ENCODE measurements around the gene C19orf67. TPM values are rescaled to one million over a fixed set of nuclear protein-coding genes. Genes with fewer than 3 reads are reported as not detected.
"Not testable (repeated sequence)": the region's sequence is repeated elsewhere in the genome, so short reads cannot be mapped to it uniquely, and the experiment has no call there.

C19orf67 gene
- total RNA-seq, 2 experiments from 2014 or later, result not detected

GRCh38 chr19:14056741-14057356 lies 28.7 kb downstream of the C19orf67 start:
- Mint-ChIP-seq H3K4me1 (peaks cover 12% of the 10 kb centered on the region), H3K36me3 (peaks cover 10% of the 10 kb centered on the region), H3K4me3 (peak overlapping the region; percentile 3), H3K9me3 (ENCODE audit: low read depth) (no peaks in the 10 kb centered on the region), H3K27me3 (peaks cover 45% of the 10 kb centered on the region), H3K27ac (no peak overlapping the region)
- ATAC-seq (no peak), DNase-seq (no peak)
- CTCF ChIA-PET, result interaction anchor here (0.7 to 7.5 kb wide), 16 partner anchors 8 to 195 kb away, joined by 3 to 118 read pairs (median 3); partner anchors contain the start of genes IL27RA, MISP3 and PRKACA

GRCh38 chr19:14056069-14056666 lies 29.4 kb downstream of the C19orf67 start:
- no peak for DNase-seq
- Mint-ChIP-seq H3K4me1 (peaks cover 12% of the 10 kb centered on the region), H3K36me3 (peaks cover 14% of the 10 kb centered on the region), H3K9me3 (ENCODE audit: low read depth) (no peaks in the 10 kb centered on the region), H3K4me3 (no peak overlapping the region), H3K27me3 (peaks cover 45% of the 10 kb centered on the region), H3K27ac (no peak overlapping the region)
- CTCF ChIA-PET, result interaction anchor here (0.9 to 7.5 kb wide), 7 partner anchors 8 to 181 kb away, joined by 3 to 118 read pairs (median 3); partner anchors contain the start of gene MISP3
- ATAC-seq, result no peak

GRCh38 chr19:14055396-14055795 lies 30.2 kb downstream of the C19orf67 start:
- no peaks in the 10 kb centered on the region for H3K9me3 Mint-ChIP-seq (ENCODE audit: low read depth)
- H3K4me1 Mint-ChIP-seq, result peaks cover 12% of the 10 kb centered on the region
- DNase-seq (no peak), ATAC-seq (no peak)
- H3K4me3 Mint-ChIP-seq, result no peak overlapping the region
- no peak overlapping the region for H3K27ac Mint-ChIP-seq
- CTCF ChIA-PET, result interaction anchor here (1.1 to 7.5 kb wide), 4 partner anchors 7 to 175 kb away, joined by 3 to 118 read pairs (median 25); partner anchors contain the start of gene MISP3
- peaks cover 42% of the 10 kb centered on the region for H3K27me3 Mint-ChIP-seq
- peaks cover 15% of the 10 kb centered on the region for H3K36me3 Mint-ChIP-seq

- ATAC-seq (no peak), DNase-seq (no peak)
- no peak overlapping the region for H3K4me3 Mint-ChIP-seq
- peaks cover 12% of the 10 kb centered on the region for H3K4me1 Mint-ChIP-seq
- no peak overlapping the region for H3K27ac Mint-ChIP-seq
- CTCF ChIA-PET, result interaction anchor here (0.8 to 1.2 kb wide), 5 partner anchors 11 to 183 kb away, joined by 3 read pairs; partner anchors contain the start of gene IL27RA
- no peaks in the 10 kb centered on the region for H3K9me3 Mint-ChIP-seq (ENCODE audit: low read depth)
- H3K36me3 Mint-ChIP-seq, result peaks cover 19% of the 10 kb centered on the region
- H3K27me3 Mint-ChIP-seq, result peaks cover 37% of the 10 kb centered on the region
Measured at GRCh38 chr19:14054721-14055120, 30.9 kb downstream of the C19orf67 start.

GRCh38 chr19:14054099-14054498 lies 31.5 kb downstream of the C19orf67 start:
- Mint-ChIP-seq H3K4me1 (peaks cover 12% of the 10 kb centered on the region), H3K9me3 (ENCODE audit: low read depth) (no peaks in the 10 kb centered on the region), H3K36me3 (peaks cover 21% of the 10 kb centered on the region), H3K27me3 (peaks cover 32% of the 10 kb centered on the region), H3K27ac (no peak overlapping the region), H3K4me3 (no peak overlapping the region)
- CTCF ChIA-PET, result interaction anchor here (0.8 to 1.2 kb wide), 5 partner anchors 11 to 183 kb away, joined by 3 read pairs; partner anchors contain the start of gene IL27RA
- ATAC-seq (no peak), DNase-seq (no peak)

- Mint-ChIP-seq H3K4me1 (peaks cover 6% of the 10 kb centered on the region), H3K36me3 (peaks cover 25% of the 10 kb centered on the region), H3K27me3 (peaks cover 26% of the 10 kb centered on the region), H3K4me3 (no peak overlapping the region), H3K9me3 (ENCODE audit: low read depth) (no peaks in the 10 kb centered on the region), H3K27ac (no peak overlapping the region)
- DNase-seq (no peak), ATAC-seq (no peak)
- CTCF ChIA-PET, result interaction anchor here (0.9 to 1.3 kb wide), 5 partner anchors 8 to 151 kb away, joined by 3 to 8 read pairs (median 4); partner anchors contain the start of genes IL27RA and PALM3
Measured at GRCh38 chr19:14053500-14053899, 32.1 kb downstream of the C19orf67 start.

GRCh38 chr19:14053032-14053431 lies 32.6 kb downstream of the C19orf67 start:
- Mint-ChIP-seq H3K4me3 (no peak overlapping the region), H3K36me3 (peaks cover 29% of the 10 kb centered on the region), H3K4me1 (peaks cover 3% of the 10 kb centered on the region), H3K27me3 (peaks cover 21% of the 10 kb centered on the region), H3K9me3 (ENCODE audit: low read depth) (no peaks in the 10 kb centered on the region), H3K27ac (no peak overlapping the region)
- ATAC-seq (no peak), DNase-seq (no peak)
- CTCF ChIA-PET, result interaction anchor here (0.8 to 1.3 kb wide), 6 partner anchors 9 to 181 kb away, joined by 3 to 8 read pairs (median 4); partner anchors contain the start of genes IL27RA and PALM3

GRCh38 chr19:14052470-14052869 lies 33.1 kb downstream of the C19orf67 start:
- Mint-ChIP-seq H3K4me3 (no peak overlapping the region), H3K27ac (no peak overlapping the region), H3K9me3 (ENCODE audit: low read depth) (no peaks in the 10 kb centered on the region), H3K27me3 (peaks cover 16% of the 10 kb centered on the region), H3K36me3 (peaks cover 29% of the 10 kb centered on the region), H3K4me1 (no peaks in the 10 kb centered on the region)
- CTCF ChIA-PET, result interaction anchor here (0.8 to 1.3 kb wide), 5 partner anchors 10 to 180 kb away, joined by 3 to 8 read pairs (median 5); partner anchors contain the start of gene IL27RA
- DNase-seq (no peak), ATAC-seq (no peak)

- Mint-ChIP-seq H3K36me3 (peaks cover 29% of the 10 kb centered on the region), H3K27me3 (peaks cover 12% of the 10 kb centered on the region), H3K9me3 (ENCODE audit: low read depth) (no peaks in the 10 kb centered on the region), H3K27ac (no peak overlapping the region), H3K4me3 (no peak overlapping the region), H3K4me1 (no peaks in the 10 kb centered on the region)
- DNase-seq, result no peak
- CTCF ChIA-PET, result interaction anchor here (0.9 to 1.4 kb wide), 3 partner anchors 9 to 180 kb away, joined by 3 to 8 read pairs (median 5); no protein-coding TSS in a partner anchor
- no peak for ATAC-seq
Measured at GRCh38 chr19:14051980-14052379, 33.6 kb downstream of the C19orf67 start.

- CTCF ChIA-PET, result interaction anchor here (1.1 to 10.2 kb wide), 3 partner anchors 8 to 173 kb away, joined by 3 to 86 read pairs (median 3); no protein-coding TSS in a partner anchor
- not testable (repeated sequence) for H3K9me3 Mint-ChIP-seq (ENCODE audit: low read depth); DNase-seq; H3K27me3 Mint-ChIP-seq; H3K4me1 Mint-ChIP-seq; ATAC-seq; H3K27ac Mint-ChIP-seq; H3K4me3 Mint-ChIP-seq
- H3K36me3 Mint-ChIP-seq, result peaks cover 34% of the 10 kb centered on the region
Measured at GRCh38 chr19:14050961-14051360, 34.6 kb downstream of the C19orf67 start.

- DNase-seq, result no peak
- Mint-ChIP-seq H3K4me1 (peaks cover 2% of the 10 kb centered on the region), H3K27ac (no peak overlapping the region), H3K4me3 (no peak overlapping the region), H3K27me3 (peaks cover 2% of the 10 kb centered on the region), H3K9me3 (ENCODE audit: low read depth) (no peaks in the 10 kb centered on the region), H3K36me3 (peaks cover 35% of the 10 kb centered on the region)
- no peak for ATAC-seq
- CTCF ChIA-PET, result interaction anchor here (1.1 to 10.2 kb wide), 4 partner anchors 7 to 173 kb away, joined by 3 to 86 read pairs (median 6); no protein-coding TSS in a partner anchor
Measured at GRCh38 chr19:14050512-14050911, 35.1 kb downstream of the C19orf67 start.

GRCh38 chr19:14048443-14049153 lies 37.0 kb downstream of the C19orf67 start:
- Mint-ChIP-seq H3K27me3 (no peaks in the 10 kb centered on the region), H3K27ac (no peak overlapping the region), H3K9me3 (ENCODE audit: low read depth) (no peaks in the 10 kb centered on the region), H3K4me1 (peaks cover 2% of the 10 kb centered on the region), H3K36me3 (peaks cover 35% of the 10 kb centered on the region), H3K4me3 (no peak overlapping the region)
- DNase-seq (peak; percentile 79), ATAC-seq (peak; percentile 79)
- CTCF ChIA-PET, result interaction anchor here (0.6 to 10.2 kb wide), 28 partner anchors 7 to 283 kb away, joined by 3 to 86 read pairs (median 4); partner anchors contain the start of genes DCAF15, IL27RA and MISP3

GRCh38 chr19:14047866-14048265 lies 37.7 kb downstream of the C19orf67 start:
- not testable (repeated sequence) for H3K27me3 Mint-ChIP-seq; DNase-seq; ATAC-seq; H3K4me1 Mint-ChIP-seq; H3K9me3 Mint-ChIP-seq (ENCODE audit: low read depth); H3K4me3 Mint-ChIP-seq; H3K27ac Mint-ChIP-seq
- H3K36me3 Mint-ChIP-seq, result peaks cover 36% of the 10 kb centered on the region
- CTCF ChIA-PET, result interaction anchor here (0.6 to 10.2 kb wide), 23 partner anchors 8 to 283 kb away, joined by 3 to 86 read pairs (median 4); partner anchors contain the start of genes DCAF15 and MISP3
